Mesodermal cell (in vitro differentiated cells): ENCODE results near the gene C6orf15.
A peak's percentile ranks its signal among the peaks of the same experiment; 100 is the strongest.

ENCODE experiments used
- H3K27ac ChIP-seq: 2 replicates; pipeline ENCODE4 v1.7.0; 2013; ENCODE audit warnings: mild to moderate bottlenecking, low read depth, low read length, moderate library complexity; ENCODE audit not compliant: severe bottlenecking
- H3K36me3 ChIP-seq: 2 replicates; pipeline ENCODE4 v1.7.1; 2013; ENCODE audit warnings: mild to moderate bottlenecking, low read length, moderate library complexity; ENCODE audit not compliant: control insufficient read depth, insufficient read depth
- H3K4me1 ChIP-seq: one replicate; pipeline ENCODE4 v1.7.1; 2013; ENCODE audit warnings: mild to moderate bottlenecking, low read length; ENCODE audit not compliant: insufficient read depth, control insufficient read depth, poor library complexity, severe bottlenecking
- H3K4me3 ChIP-seq: 2 replicates; pipeline ENCODE4 v1.7.0; 2013; ENCODE audit warnings: low read length, control low read depth, mild to moderate bottlenecking; ENCODE audit not compliant: insufficient read depth, poor library complexity, severe bottlenecking; ENCODE audit errors: extremely low read depth
- H3K9me3 ChIP-seq: 2 replicates; pipeline ENCODE4 v1.7.1; 2013; ENCODE audit warnings: mild to moderate bottlenecking, low read length, moderate library complexity; ENCODE audit not compliant: control insufficient read depth
- WGBS, 2 experiments: methylation state at CpG; one replicate each; pipeline ENCODE4 v1.1.5; 2013; ENCODE audit warnings: missing lambda C conversion rate in 2 of 2; ENCODE audit not compliant: insufficient coverage in 2 of 2; 5-methylcytosine and 5-hydroxymethylcytosine counted together

The C6orf15 gene

DNA sequence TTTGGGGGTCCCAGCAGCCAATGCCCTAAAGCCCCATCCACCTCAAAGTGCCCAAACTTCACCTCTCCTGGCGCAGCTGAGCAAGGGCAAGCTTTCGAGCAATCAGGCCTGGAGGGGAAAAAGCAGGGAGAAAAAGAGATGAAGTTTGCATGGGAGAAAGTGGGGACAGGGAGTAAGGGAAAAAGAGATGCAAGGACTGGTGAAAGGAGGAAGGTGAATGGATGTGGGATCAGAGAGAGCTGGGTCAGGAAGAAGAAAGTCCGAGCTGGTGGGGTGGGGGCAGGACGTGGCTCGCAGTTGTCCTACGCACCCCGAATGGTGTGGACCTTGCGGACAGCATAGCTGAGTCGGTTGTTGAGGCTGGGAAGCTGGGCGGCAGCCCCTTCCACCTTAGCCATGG, 33.0 kb upstream of the C6orf15 start:
- Histone ChIP-seq H3K9me3 (no peaks in the 10 kb centered on the region), H3K4me1 (peaks cover 19% of the 10 kb centered on the region), H3K36me3 (peaks cover 31% of the 10 kb centered on the region), H3K4me3 (no peak overlapping the region), H3K27ac (no peak overlapping the region)
- WGBS, 2 experiments: 97 to 98% methylated on average over 9 to 10 of the region's 10 CpGs

DNA sequence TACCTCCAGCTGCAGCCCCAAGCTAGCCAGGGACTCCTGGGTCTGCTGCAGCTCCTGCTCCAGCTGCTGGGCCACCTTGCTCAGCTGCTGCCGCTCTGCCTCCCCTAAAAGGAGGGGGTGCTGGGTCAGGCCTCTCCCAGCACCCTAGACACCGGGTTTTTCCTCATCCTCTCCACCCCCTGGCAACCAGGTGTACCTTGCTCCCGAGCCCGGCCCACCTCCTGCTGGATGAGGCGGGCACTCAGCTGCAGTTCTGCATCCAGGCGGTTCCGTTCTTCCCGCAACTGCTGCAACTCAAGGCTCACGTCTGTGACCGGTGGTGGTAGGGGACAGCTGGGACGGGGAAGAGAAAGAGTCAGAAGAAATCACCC, 32.6 kb upstream of the C6orf15 start:
- Histone ChIP-seq H3K36me3 (peaks cover 27% of the 10 kb centered on the region), H3K9me3 (no peaks in the 10 kb centered on the region), H3K4me1 (peaks cover 20% of the 10 kb centered on the region), H3K4me3 (no peak overlapping the region), H3K27ac (no peak overlapping the region)
- 91 to 100% methylated on average over 2 to 11 of the region's 11 CpGs for WGBS, 2 experiments

DNA sequence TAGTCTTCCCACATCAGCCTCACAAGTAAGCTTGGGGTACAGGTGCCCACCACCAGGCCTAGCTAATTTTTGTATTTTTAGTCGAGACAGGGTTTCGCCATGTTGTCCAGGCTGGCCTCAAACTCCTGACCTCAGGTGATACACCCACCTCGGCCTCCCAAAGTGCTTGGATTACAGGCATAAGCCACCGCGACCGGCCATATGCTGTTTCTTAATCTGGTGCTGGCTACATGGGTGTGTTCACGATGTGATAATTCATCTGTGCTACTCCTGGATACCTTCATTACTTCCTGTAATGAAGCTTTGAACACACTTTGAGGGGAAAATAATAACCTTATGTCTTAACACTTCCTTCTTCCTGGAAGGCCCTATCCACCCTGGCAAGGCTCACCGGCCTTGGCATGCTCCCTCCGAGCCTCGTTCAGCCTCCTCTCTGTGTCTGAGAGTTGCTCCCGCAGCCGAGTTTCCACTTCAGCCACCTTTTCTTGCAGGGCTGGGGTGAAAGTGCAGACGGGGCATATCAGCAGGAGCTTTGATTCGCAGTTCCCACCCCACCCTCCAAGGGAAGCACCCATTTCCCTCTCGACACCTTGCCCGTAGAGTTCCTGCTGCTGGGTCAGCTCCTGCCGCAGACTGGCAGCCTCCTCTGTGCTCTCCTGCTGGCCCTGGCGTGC, 32.1 kb upstream of the C6orf15 start:
- no peak overlapping the region for H3K27ac ChIP-seq
- H3K4me1 ChIP-seq: peaks cover 23% of the 10 kb centered on the region
- H3K36me3 ChIP-seq: peaks cover 21% of the 10 kb centered on the region
- H3K9me3 ChIP-seq: no peaks in the 10 kb centered on the region
- H3K4me3 ChIP-seq: no peak overlapping the region
- WGBS, 2 experiments: 93 to 96% methylated on average over 16 to 18 of the region's 18 CpGs

DNA sequence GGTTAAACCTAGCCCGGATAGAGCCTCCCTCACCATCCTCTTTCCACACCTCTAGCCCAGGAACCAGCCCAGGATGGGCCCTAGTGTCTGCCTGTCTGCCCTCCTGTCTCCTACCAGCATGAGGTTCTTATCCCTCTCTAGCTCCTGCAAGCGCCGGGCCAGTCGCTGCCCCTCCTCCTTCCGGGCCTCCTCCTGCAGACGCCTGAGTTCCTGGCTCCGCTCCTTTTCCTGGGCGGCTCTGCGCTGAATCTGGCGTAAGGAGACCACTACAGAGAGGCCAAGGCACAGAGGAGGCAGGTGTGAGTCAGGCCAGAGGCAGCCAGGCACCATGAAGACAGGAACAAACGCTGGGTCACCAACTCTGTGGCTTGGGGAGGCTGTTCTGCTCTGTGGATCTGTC, 30.8 kb upstream of the C6orf15 start:
- H3K9me3 ChIP-seq: no peaks in the 10 kb centered on the region
- WGBS, 2 experiments: 21 to 23% methylated on average over 8 to 9 of the region's 11 CpGs
- peak overlapping the region; percentile 51 for H3K27ac ChIP-seq
- H3K4me3 ChIP-seq: no peak overlapping the region
- peaks cover 18% of the 10 kb centered on the region for H3K36me3 ChIP-seq
- H3K4me1 ChIP-seq: peaks cover 23% of the 10 kb centered on the region

DNA sequence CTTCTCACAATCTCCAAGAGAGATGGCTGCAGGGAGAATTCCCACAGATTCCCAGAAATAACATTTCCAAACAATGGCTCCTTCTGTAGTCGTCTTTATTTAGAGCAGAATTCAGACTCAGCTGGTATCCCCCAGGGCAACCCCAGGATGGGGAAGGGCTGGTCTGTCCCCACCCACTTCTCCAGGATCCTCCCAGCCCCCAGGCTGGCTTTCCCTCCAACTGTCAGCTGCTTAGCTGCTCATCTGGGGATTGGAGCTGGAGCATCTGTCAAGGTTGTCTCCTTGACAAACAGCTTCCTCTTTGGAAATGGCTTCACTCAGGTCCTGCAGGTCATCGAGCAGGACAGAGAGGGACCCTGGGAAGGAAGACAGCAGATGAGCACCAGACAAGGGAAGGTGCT, 30.0 kb upstream of the C6orf15 start:
- 54 to 60% methylated on average over 2 of the region's 2 CpGs for WGBS, 2 experiments
- no peaks in the 10 kb centered on the region for H3K9me3 ChIP-seq
- H3K27ac ChIP-seq: peak overlapping the region; percentile 13
- H3K4me1 ChIP-seq: peaks cover 23% of the 10 kb centered on the region
- no peak overlapping the region for H3K4me3 ChIP-seq
- H3K36me3 ChIP-seq: peaks cover 16% of the 10 kb centered on the region

DNA sequence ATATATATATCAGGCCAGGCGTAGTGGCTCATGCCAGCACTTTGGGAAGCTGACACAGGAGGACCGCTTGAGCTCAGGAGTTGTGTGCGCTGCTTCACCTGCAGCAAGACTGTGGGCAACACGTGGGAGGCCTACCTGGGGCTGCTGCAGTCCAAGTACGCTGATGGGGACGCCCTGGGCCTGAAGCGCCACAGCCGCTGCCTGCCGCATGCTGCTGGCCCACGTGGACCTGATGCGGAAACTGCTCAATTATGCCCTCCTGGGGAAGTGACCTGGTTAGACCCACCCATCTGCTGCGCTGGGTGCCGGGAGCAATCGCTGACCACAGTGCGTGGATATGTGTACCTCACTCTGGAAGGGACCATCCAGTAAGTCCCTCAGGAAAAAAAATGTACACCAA, 28.3 kb upstream of the C6orf15 start:
- 88 to 93% methylated on average over 14 to 15 of the region's 15 CpGs for WGBS, 2 experiments
- no peak overlapping the region for H3K4me3 ChIP-seq

DNA sequence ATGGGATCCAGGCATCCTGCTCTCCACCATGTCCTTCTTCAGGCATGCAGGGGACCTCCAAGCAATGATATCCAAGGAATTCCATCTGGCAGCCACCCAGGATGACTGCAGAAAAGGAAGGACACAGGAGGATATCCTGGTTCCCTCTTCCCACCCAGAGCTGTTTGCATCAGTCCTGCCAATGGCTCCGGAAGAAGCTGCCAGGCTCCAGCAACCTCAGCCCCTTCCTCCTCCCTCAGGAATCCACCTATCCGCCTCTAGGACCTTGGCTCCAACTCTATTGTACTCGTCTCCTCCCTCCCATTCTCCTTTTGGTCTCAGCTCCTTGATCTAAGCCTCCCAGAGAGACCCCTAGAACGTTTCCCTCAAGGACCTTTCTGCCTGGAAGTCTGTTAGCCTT, 27.2 kb upstream of the C6orf15 start:
- WGBS, 2 experiments: 26 to 28% methylated on average over 4 of the region's 4 CpGs
- Histone ChIP-seq H3K9me3 (no peaks in the 10 kb centered on the region), H3K4me1 (peaks cover 23% of the 10 kb centered on the region), H3K4me3 (no peak overlapping the region), H3K27ac (no peak overlapping the region), H3K36me3 (peaks cover 5% of the 10 kb centered on the region)

More for the DNA sequence above, 28.3 kb upstream of the C6orf15 start:
- H3K9me3 ChIP-seq: no peaks in the 10 kb centered on the region
- peaks cover 23% of the 10 kb centered on the region for H3K4me1 ChIP-seq
- H3K27ac ChIP-seq: no peak overlapping the region
- peaks cover 12% of the 10 kb centered on the region for H3K36me3 ChIP-seq

DNA sequence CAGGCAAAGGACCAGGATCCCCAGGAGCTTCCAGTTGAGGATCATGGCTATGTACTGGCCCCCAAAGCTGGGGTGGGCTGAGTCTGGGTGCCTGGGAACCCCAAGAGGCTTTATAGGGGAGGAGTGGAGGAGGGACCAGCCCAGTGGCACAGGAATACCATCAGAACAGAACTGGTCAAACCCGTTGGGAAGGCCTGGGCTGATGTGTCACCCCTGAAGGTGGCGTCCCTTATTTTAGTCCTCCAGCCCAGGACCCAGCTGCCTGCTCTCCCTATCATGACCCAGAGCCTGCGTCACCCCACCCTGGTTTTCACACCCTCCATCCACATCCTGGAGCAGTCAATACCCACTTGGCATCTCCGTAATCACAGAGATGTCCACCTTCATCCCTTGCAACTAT, 26.6 kb upstream of the C6orf15 start, which contains the start of gene PSORS1C2:
PSORS1C2 (minus strand) TSS at position 85 of the 400 bp plus-strand sequence; CDS start at position 45, 40 bp downstream.
- H3K9me3 ChIP-seq: no peaks in the 10 kb centered on the region
- H3K36me3 ChIP-seq: no peaks in the 10 kb centered on the region
- no peak within 1 kb of the TSS for H3K27ac ChIP-seq
- H3K4me3 ChIP-seq: no peak within 1 kb of the TSS
- WGBS, 2 experiments: 90 to 100% methylated on average over 1 to 4 of the region's 4 CpGs
- H3K4me1 ChIP-seq: peaks cover 23% of the 10 kb centered on the region

DNA sequence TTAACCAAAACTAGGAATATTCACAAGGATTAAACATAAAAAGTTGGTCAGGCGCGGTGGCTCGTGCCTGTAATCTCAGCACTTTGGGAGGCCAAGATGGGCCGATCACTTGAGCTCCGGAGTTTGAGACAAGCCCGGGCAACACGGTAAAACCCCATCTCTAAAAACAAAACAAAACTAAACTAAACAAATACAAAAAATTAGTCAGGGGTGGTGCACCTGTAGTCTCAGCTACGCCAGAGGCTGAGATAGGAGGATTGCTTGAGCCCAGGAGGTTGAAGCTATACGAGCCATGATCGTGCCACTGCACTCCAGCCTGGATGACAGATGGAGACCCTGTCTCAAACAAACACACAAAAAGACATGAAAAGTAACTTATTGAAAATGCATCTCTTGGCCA, 23.3 kb upstream of the C6orf15 start:
- Histone ChIP-seq H3K27ac (no peak overlapping the region), H3K4me1 (peaks cover 12% of the 10 kb centered on the region), H3K4me3 (no peak overlapping the region), H3K9me3 (no peaks in the 10 kb centered on the region), H3K36me3 (no peaks in the 10 kb centered on the region)
- 80 to 94% methylated on average over 1 to 6 of the region's 10 CpGs for WGBS, 2 experiments

DNA sequence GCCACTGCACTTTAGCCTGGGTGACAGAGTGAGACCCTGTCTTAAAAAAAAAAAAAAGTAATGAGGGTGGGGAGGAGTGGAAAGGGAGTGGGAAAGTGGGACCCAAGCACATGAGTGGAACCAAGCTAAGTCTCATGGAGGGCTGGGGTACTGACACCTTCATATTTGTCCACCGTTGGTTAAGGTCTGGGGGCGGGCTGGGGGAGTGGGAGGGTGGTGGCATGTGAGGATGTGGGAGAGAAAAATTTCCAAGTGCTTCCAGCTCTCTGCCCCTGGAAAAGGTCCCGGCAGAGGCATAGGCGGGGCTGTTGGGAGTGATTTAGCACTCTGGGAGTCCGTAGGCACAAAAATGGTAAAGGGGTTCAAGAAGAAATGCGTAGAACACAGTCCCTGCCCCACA, 20.4 kb upstream of the C6orf15 start:
- Histone ChIP-seq H3K4me1 (peaks cover 8% of the 10 kb centered on the region), H3K9me3 (no peaks in the 10 kb centered on the region), H3K27ac (no peak overlapping the region), H3K36me3 (no peaks in the 10 kb centered on the region), H3K4me3 (no peak overlapping the region)
- 70 to 81% methylated on average over 3 to 5 of the region's 6 CpGs for WGBS, 2 experiments

DNA sequence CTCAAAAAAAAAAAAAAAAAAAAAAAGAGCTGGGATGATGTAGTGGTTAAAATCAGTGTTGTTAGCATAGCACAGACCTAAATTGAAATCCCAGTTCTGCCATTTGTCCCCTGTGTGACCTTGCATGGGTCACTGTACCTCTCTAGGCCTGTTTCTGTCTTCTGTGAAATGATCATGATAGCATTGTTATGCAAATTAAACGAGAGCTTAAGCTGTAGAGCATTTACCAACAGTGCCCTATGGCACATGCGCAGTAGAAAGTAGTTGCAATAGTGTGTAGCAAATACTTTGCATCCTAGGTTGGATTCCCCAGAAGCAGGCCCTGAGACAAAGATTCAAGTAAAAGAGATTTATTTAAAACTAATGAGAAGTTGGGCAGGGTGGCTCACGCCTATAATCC, 19.2 kb upstream of the C6orf15 start:
- Histone ChIP-seq H3K4me3 (no peak overlapping the region), H3K9me3 (no peaks in the 10 kb centered on the region), H3K27ac (no peak overlapping the region), H3K4me1 (peaks cover 12% of the 10 kb centered on the region), H3K36me3 (no peaks in the 10 kb centered on the region)
- WGBS, 2 experiments: 86 to 90% methylated on average over 1 to 3 of the region's 3 CpGs
